Suprapubic skin (tissue), 4 donors: ENCODE measurements around the gene CRABP1.

Experiments
- EP300 ChIP-seq: sonication (generic); formaldehyde crosslinking; IDR thresholded peaks from one replicate; pipeline ENCODE4 v1.6.1; 2017; ENCODE audit warnings: antibody characterized with exemption
- POLR2AphosphoS5 ChIP-seq, 3 donors: sonication (generic); formaldehyde crosslinking; IDR thresholded peaks; one replicate each; pipeline ENCODE4 v1.6.1; 2017; ENCODE audit warnings: antibody characterized with exemption in 3 of 3
- TF ChIP-seq, protein P1 (sequence below), 2 donors: fragments of 200-600 bp in 1 of 2; fragments of 450-650 bp in 1 of 2; sonication (generic) in 1 of 2; IDR thresholded peaks; one replicate each; pipeline ENCODE4 v1.5.1; 2016 to 2019; ENCODE audit warnings: antibody characterized with exemption in 2 of 2, mild to moderate bottlenecking in 1 of 2, moderate library complexity in 1 of 2

DNA sequence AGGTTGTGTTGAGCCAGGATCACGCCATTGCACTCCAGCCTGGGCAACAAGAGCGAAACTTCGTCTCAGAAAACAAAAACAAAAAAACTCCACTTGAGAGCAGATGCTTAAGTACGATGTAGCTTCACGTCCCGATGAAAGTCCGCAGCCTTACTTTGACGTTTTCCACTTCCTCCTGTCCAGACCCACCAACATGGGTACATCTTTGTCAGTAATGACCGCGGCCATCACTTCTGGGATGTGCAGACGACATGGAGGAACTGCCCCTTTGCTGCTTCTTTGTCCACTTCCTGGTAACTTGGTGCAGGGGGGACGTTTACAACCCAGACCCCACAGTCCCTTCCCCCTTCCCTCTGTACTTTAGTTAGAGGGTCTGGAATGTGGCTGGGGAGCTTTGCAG lies 48.7 kb downstream of the CRABP1 start:
- TF ChIP-seq, protein P1, sequence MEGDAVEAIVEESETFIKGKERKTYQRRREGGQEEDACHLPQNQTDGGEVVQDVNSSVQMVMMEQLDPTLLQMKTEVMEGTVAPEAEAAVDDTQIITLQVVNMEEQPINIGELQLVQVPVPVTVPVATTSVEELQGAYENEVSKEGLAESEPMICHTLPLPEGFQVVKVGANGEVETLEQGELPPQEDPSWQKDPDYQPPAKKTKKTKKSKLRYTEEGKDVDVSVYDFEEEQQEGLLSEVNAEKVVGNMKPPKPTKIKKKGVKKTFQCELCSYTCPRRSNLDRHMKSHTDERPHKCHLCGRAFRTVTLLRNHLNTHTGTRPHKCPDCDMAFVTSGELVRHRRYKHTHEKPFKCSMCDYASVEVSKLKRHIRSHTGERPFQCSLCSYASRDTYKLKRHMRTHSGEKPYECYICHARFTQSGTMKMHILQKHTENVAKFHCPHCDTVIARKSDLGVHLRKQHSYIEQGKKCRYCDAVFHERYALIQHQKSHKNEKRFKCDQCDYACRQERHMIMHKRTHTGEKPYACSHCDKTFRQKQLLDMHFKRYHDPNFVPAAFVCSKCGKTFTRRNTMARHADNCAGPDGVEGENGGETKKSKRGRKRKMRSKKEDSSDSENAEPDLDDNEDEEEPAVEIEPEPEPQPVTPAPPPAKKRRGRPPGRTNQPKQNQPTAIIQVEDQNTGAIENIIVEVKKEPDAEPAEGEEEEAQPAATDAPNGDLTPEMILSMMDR (IDR thresholded peaks at IDR 0.05), result no peak
- TF ChIP-seq EP300 (no peak), POLR2AphosphoS5 (IDR thresholded peaks at IDR 0.05) (no peak)
